ENCODE measurements around the gene PTTG1IP.

DNA sequence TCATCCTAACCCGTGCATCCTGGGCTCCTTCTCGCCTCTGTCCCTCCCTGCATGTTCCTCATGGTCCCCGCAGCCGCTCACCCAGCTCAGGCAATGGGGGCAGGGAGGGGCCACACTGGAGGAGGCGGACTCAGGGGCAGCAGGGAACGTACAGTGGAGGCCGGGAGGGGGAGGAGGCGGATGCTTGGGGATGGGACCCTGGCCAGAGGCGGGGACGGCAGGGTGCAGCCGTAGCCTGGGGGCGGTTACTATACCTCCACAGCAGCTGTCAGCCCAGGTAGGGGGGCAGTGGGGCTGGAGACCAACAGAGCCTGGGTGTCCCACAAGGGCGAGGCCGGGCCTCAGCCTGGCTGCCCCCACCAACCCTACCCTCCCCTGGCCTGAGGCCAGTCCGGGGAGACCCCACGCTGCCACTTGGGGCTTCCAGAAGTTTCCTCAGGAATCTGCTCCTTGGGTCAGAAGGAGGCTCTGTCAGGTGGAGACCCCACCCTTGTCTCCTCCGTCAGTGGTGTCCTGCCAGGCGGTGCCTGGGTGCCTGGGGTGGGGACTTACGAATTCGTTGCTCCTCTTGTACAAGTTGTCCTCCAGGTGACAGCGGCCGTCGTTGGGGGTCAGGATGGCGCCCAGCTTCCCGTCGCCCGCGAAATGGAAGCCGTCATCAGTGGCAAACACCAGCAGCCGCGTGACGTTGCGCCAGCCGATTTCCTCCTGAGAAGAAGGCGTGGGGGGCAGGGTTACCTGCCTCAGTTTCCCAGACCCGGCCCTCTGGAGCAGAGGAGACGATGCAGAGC lies 26.5 kb upstream of the PTTG1IP start:
- TF ChIP-seq, protein P1, sequence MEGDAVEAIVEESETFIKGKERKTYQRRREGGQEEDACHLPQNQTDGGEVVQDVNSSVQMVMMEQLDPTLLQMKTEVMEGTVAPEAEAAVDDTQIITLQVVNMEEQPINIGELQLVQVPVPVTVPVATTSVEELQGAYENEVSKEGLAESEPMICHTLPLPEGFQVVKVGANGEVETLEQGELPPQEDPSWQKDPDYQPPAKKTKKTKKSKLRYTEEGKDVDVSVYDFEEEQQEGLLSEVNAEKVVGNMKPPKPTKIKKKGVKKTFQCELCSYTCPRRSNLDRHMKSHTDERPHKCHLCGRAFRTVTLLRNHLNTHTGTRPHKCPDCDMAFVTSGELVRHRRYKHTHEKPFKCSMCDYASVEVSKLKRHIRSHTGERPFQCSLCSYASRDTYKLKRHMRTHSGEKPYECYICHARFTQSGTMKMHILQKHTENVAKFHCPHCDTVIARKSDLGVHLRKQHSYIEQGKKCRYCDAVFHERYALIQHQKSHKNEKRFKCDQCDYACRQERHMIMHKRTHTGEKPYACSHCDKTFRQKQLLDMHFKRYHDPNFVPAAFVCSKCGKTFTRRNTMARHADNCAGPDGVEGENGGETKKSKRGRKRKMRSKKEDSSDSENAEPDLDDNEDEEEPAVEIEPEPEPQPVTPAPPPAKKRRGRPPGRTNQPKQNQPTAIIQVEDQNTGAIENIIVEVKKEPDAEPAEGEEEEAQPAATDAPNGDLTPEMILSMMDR (IDR thresholded peaks at IDR 0.05): no peak
- TF ChIP-seq POLR2A (IDR thresholded peaks at IDR 0.05) (no peak), EP300 (IDR thresholded peaks at IDR 0.05) (no peak)

Measured in tibial nerve (tissue), 4 donors.